B cell (primary cell): ENCODE data around the gene SLC43A2. TPM values are rescaled to one million over a fixed set of nuclear protein-coding genes. Genes with fewer than 3 reads are reported as not detected.
A peak's percentile ranks its signal among the peaks of the same experiment; 100 is the strongest.

Experiments
- ATAC-seq: fragments of 200-7000 bp; cut with Tn5 transposase; one replicate; pipeline ENCODE4 v1.10.0; 2021; ENCODE audit warnings: low read depth, mild to moderate bottlenecking, moderate number of reproducible peaks, moderate library complexity
- CTCF ChIA-PET: fragments of 350-600 bp; sonication (Branson Sonifier 250); formaldehyde crosslinking; loops from one replicate; lab custom pipeline; 2021; ENCODE audit warnings: antibody characterized with exemption, inconsistent platforms; lab: Charles Lee
- POLR2A ChIA-PET: fragments of 350-600 bp; sonication (Branson Sonifier 250); formaldehyde crosslinking; loops from one replicate; lab custom pipeline; 2021; ENCODE audit warnings: antibody characterized with exemption; lab: Charles Lee
- DNase-seq: peaks from one replicate; pipeline ENCODE4 v3.0.0; 2013
- H2AFZ ChIP-seq: 2 replicates; pipeline ENCODE4 v1.6.1; 2012; ENCODE audit warnings: mild to moderate bottlenecking, low read depth, low read length; ENCODE audit not compliant: insufficient read depth, poor library complexity, severe bottlenecking
- H3K27ac ChIP-seq, 2 donors: 1 replicate in 1 of 2; 2 replicates in 1 of 2; pipeline ENCODE4 v1.5.1; 2012 to 2013; ENCODE audit warnings: low read length in 2 of 2, mild to moderate bottlenecking in 2 of 2, moderate library complexity in 1 of 2
- H3K27me3 ChIP-seq, 4 experiments: fragments of 200-600 bp in 1 of 4; sonication (generic) in 1 of 4; replicated peaks in 1 of 4; 1 replicate in 2 of 4; 2 replicates in 2 of 4; pipeline versions ENCODE4 v1.6.1 to v1.7.0; 2013 to 2016; ENCODE audit warnings: low read length in 3 of 4, mild to moderate bottlenecking in 2 of 4, mixed read lengths in 1 of 4, moderate library complexity in 1 of 4; ENCODE audit not compliant: insufficient read depth in 4 of 4, control insufficient read depth in 3 of 4; ENCODE audit errors: control extremely low read depth in 1 of 4
- H3K36me3 ChIP-seq, 2 experiments: replicated peaks in 1 of 2; 1 replicate in 1 of 2; 2 replicates in 1 of 2; pipeline versions ENCODE4 v1.6.1 to v1.7.1; 2013; ENCODE audit warnings: low read length in 1 of 2; ENCODE audit not compliant: insufficient read depth in 2 of 2, control insufficient read depth in 1 of 2; ENCODE audit errors: control extremely low read depth in 1 of 2, extremely low read depth in 1 of 2
- H3K4me1 ChIP-seq, 2 donors: fragments of 200-600 bp in 1 of 2; sonication (generic) in 1 of 2; 1 replicate in 1 of 2; 2 replicates in 1 of 2; pipeline versions ENCODE4 v1.5.1 to v1.6.1; 2013 to 2017; ENCODE audit warnings: low read length in 2 of 2; ENCODE audit not compliant: control insufficient read depth in 2 of 2, insufficient read depth in 2 of 2
- H3K4me2 ChIP-seq: replicated peaks from 2 replicates; pipeline ENCODE3; 2012; ENCODE audit warnings: mild to moderate bottlenecking, low read depth, low read length; ENCODE audit not compliant: poor library complexity, severe bottlenecking
- H3K4me3 ChIP-seq, 5 experiments: fragments of 200-600 bp in 1 of 5; sonication (generic) in 1 of 5; 1 replicate in 3 of 5; 2 replicates in 2 of 5; pipeline versions ENCODE4 v1.5.1 to v1.7.0; 2011 to 2016; ENCODE audit warnings: low read length in 4 of 5, mild to moderate bottlenecking in 4 of 5, low read depth in 2 of 5, control low read depth in 1 of 5, moderate library complexity in 1 of 5; ENCODE audit not compliant: insufficient read depth in 1 of 5; ENCODE audit errors: control extremely low read depth in 1 of 5, extremely low read depth in 1 of 5
- H3K79me2 ChIP-seq: fragments of 200-600 bp; sonication (generic); one replicate; pipeline ENCODE4 v1.6.0; 2016; ENCODE audit warnings: low read length; ENCODE audit not compliant: control insufficient read depth, insufficient read depth
- H3K9ac ChIP-seq: fragments of 200-600 bp; sonication (generic); 2 replicates; pipeline ENCODE4 v1.6.1; 2017; ENCODE audit warnings: mild to moderate bottlenecking, low read length, moderate library complexity
- H3K9me3 ChIP-seq, 3 donors: one replicate each; pipeline versions ENCODE4 v1.6.1 to v1.7.1; 2013; ENCODE audit warnings: low read length in 2 of 3; ENCODE audit not compliant: control insufficient read depth in 2 of 3, insufficient read depth in 1 of 3; ENCODE audit errors: control extremely low read depth in 1 of 3
- H4K20me1 ChIP-seq: 2 replicates; pipeline ENCODE4 v1.6.0; 2012; ENCODE audit warnings: mild to moderate bottlenecking, low read length; ENCODE audit not compliant: insufficient read depth, control insufficient read depth, poor library complexity, severe bottlenecking
- H3K27ac Mint-ChIP-seq: one replicate; pipeline ENCODE4 v1.8.0; 2021; ENCODE audit warnings: mixed read lengths
- H3K27me3 Mint-ChIP-seq: one replicate; pipeline ENCODE4 v1.8.0; 2021; ENCODE audit warnings: mixed read lengths
- H3K4me1 Mint-ChIP-seq: one replicate; pipeline ENCODE4 v1.8.0; 2021; ENCODE audit warnings: mixed read lengths
- H3K4me3 Mint-ChIP-seq: one replicate; pipeline ENCODE4 v1.8.0; 2021; ENCODE audit warnings: mixed read lengths
- H3K9me3 Mint-ChIP-seq: one replicate; pipeline ENCODE4 v1.8.0; 2022; ENCODE audit warnings: mixed read lengths; ENCODE audit not compliant: insufficient read depth
- CTCF ChIP-seq: fragments of 200-600 bp; IDR thresholded peaks from one replicate; pipeline ENCODE4 v1.8.0; 2022; ENCODE audit warnings: antibody characterized with exemption, mild to moderate bottlenecking
- EZH2 ChIP-seq: IDR thresholded peaks from 2 replicates; pipeline ENCODE4 v1.6.1; 2012; ENCODE audit warnings: borderline replicate concordance, low read depth, mild to moderate bottlenecking, moderate library complexity, low read length; ENCODE audit not compliant: insufficient read depth, poor library complexity, severe bottlenecking
- WGBS: methylation state at CpG from one replicate; pipeline ENCODE4 v1.1.5; 2013; ENCODE audit warnings: missing lambda C conversion rate; ENCODE audit not compliant: insufficient coverage; 5-methylcytosine and 5-hydroxymethylcytosine counted together
- intact Hi-C: fragments of 100-400 bp; cut with micrococcal nuclease; formaldehyde crosslinking; loops from one replicate; pipeline ENCODE4 v1.10.0; 2022
- polyA plus RNA-seq: library from polyadenylated mRNA; depleted of rRNA; stranded (reverse); fragments of >200 nt; gene quantifications from 2 replicates; pipeline ENCODE4 v1.2.3, GENCODE V29; 2012
- total RNA-seq, 2 donors: library from RNA; stranded (reverse); fragments of 120-200 nt in 1 of 2; gene quantifications; 1 replicate in 1 of 2; 2 replicates in 1 of 2; pipeline versions ENCODE4 v1.2.3 to v1.2.4, GENCODE V29; 2013 to 2022

SLC43A2 gene
- total and polyA plus RNA-seq, 2 donors (not counting 1 experiment from before 2014, with no cell fraction given): 26.2 to 204 TPM

GRCh38 chr17:1643293-1643998 is 14.8 kb upstream of the SLC43A2 start:
- peak; percentile 32 for TF ChIP-seq CTCF
- no peak for TF ChIP-seq EZH2
- peak overlapping the region; percentile 99 for H3K4me2 ChIP-seq
- DNase-seq (peak; percentile 74), ATAC-seq (peak; percentile 39)
- H3K79me2 ChIP-seq: no peaks in the 10 kb centered on the region
- WGBS: under 1% methylated on average over 78 of the region's 90 CpGs
- H3K27me3 ChIP-seq: peaks cover 0 to 3% (median 0%) of the 10 kb centered on the region in 4 experiments
- H3K9me3 ChIP-seq: peaks cover 0 to 5% (median 0%) of the 10 kb centered on the region in 3 donors
- H3K4me3 Mint-ChIP-seq: peak overlapping the region; percentile 91
- H3K27ac ChIP-seq: no peak overlapping the region
- ChIA-PET POLR2A (interaction anchor here (0.6 to 3.1 kb wide), 5 partner anchors 12 to 94 kb away, joined by 3 to 29 read pairs (median 5); partner anchors contain the start of gene SLC43A2), CTCF (interaction anchor here (7.1 to 7.8 kb wide), 2 partner anchors 14 to 71 kb away, joined by 93 to 135 read pairs; partner anchors contain the start of gene SLC43A2)
- H3K4me3 ChIP-seq: peak overlapping the region in 4 of 5 experiments; percentile 19 to 66 (median 46)
- H4K20me1 ChIP-seq: no peaks in the 10 kb centered on the region
- H3K36me3 ChIP-seq: no peaks in the 10 kb centered on the region
- H3K27ac Mint-ChIP-seq: no peak overlapping the region
- H3K27me3 Mint-ChIP-seq: no peaks in the 10 kb centered on the region
- intact Hi-C loops: no loop called here
- peak overlapping the region; percentile 63 for H3K9ac ChIP-seq
- peaks cover 30% of the 10 kb centered on the region for H3K4me1 Mint-ChIP-seq
- H3K9me3 Mint-ChIP-seq: no peaks in the 10 kb centered on the region
- peak overlapping the region; percentile 72 for H2AFZ ChIP-seq
- peaks cover 28 to 32% of the 10 kb centered on the region in 2 donors for H3K4me1 ChIP-seq

DNA sequence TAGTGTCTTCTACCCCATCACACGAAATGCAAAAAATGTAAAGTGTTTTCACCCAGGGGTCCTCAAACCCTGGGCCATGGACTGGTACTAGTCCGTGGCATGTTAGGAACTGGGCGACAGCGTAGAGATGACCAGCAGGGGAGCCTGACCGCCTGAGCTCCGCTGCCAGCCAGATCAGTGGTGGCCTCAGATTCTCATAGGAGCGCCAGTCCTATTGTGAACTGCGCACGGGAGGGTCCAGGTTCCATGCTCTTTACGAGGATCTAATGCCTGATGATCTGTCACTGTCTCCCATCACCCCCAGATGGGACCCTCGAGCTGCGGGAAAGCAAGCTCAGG is 12.4 kb upstream of the SLC43A2 start:
- DNase-seq: no peak
- POLR2A ChIA-PET: interaction anchor here (1.1 to 3.7 kb wide), 2 partner anchors 8 to 12 kb away, joined by 3 to 14 read pairs; partner anchors contain the start of genes RILP and SLC43A2
- peak overlapping the region; percentile 27 for H3K27ac Mint-ChIP-seq

More for the DNA sequence above, 12.4 kb upstream of the SLC43A2 start:
- ATAC-seq: no peak
- H3K4me2 ChIP-seq: no peak overlapping the region
- no peak overlapping the region for H3K4me3 ChIP-seq
- no peak overlapping the region for H3K27ac ChIP-seq
- H3K27me3 ChIP-seq: peaks cover 0 to 3% (median 0%) of the 10 kb centered on the region in 4 experiments
- no peak overlapping the region for H3K9ac ChIP-seq
- H3K4me3 Mint-ChIP-seq: no peak overlapping the region
- H3K36me3 ChIP-seq: no peaks in the 10 kb centered on the region
- H2AFZ ChIP-seq: no peak overlapping the region
- WGBS: 98% methylated on average over 7 of the region's 12 CpGs
- TF ChIP-seq CTCF (no peak), EZH2 (no peak)
- peaks cover 21% of the 10 kb centered on the region in 2 donors for H3K4me1 ChIP-seq
- no peaks in the 10 kb centered on the region for H3K9me3 Mint-ChIP-seq
- H3K9me3 ChIP-seq: peaks cover 0 to 5% (median 0%) of the 10 kb centered on the region in 3 donors
- no peaks in the 10 kb centered on the region for H4K20me1 ChIP-seq
- H3K27me3 Mint-ChIP-seq: no peaks in the 10 kb centered on the region
- H3K4me1 Mint-ChIP-seq: peaks cover 21% of the 10 kb centered on the region
- intact Hi-C loops: no loop called here
- no peaks in the 10 kb centered on the region for H3K79me2 ChIP-seq
- CTCF ChIA-PET: interaction anchor here (0.8 to 3.1 kb wide), 3 partner anchors 11 to 67 kb away, joined by 4 to 16 read pairs (median 8); partner anchors contain the start of gene SLC43A2
